HepG2 (cell line): Measurements from ENCODE around the gene FAM222B. TPM values are rescaled to one million over a fixed set of nuclear protein-coding genes. Genes with fewer than 3 reads are reported as not detected.

Experiments used
- MEIS2 ChIP-seq: sonication (generic); formaldehyde crosslinking; IDR thresholded peaks from 2 replicates; pipeline ENCODE4 v1.9.0; 2021; ENCODE audit warnings: mild to moderate bottlenecking, missing genetic modification reagents
- NKX3-1 ChIP-seq: sonication (generic); formaldehyde crosslinking; IDR thresholded peaks from 2 replicates; pipeline ENCODE4 v1.5.0; 2020; ENCODE audit warnings: missing genetic modification reagents
- NR1H2 ChIP-seq: sonication (generic); formaldehyde crosslinking; IDR thresholded peaks from 2 replicates; pipeline ENCODE4 v1.8.1; 2022; ENCODE audit warnings: low read depth, missing genetic modification reagents, borderline replicate concordance
- NR2F2 ChIP-seq: IDR thresholded peaks from 2 replicates; pipeline ENCODE4 v1.6.1; 2012; ENCODE audit warnings: low read depth, inconsistent platforms, borderline replicate concordance
- RORA ChIP-seq: sonication (generic); formaldehyde crosslinking; IDR thresholded peaks from 2 replicates; pipeline ENCODE4 v1.5.0; 2020; ENCODE audit warnings: mild to moderate bottlenecking, missing genetic modification reagents, moderate library complexity
- SOX6 ChIP-seq, 2 experiments: fragments of 450-650 bp in 1 of 2; sonication (generic) in 1 of 2; formaldehyde crosslinking in 1 of 2; IDR thresholded peaks; 2 replicates each; pipeline versions ENCODE4 v1.4.0 to v1.6.1; 2017 to 2020; ENCODE audit warnings: antibody characterized with exemption in 1 of 2, mild to moderate bottlenecking in 1 of 2, missing genetic modification reagents in 1 of 2
- ZNF777 ChIP-seq: sonication (generic); formaldehyde crosslinking; IDR thresholded peaks from 2 replicates; pipeline ENCODE4 v1.4.0; 2020; ENCODE audit warnings: missing genetic modification reagents
- polyA plus RNA-seq, 8 experiments: library from polyadenylated mRNA; depleted of rRNA in 3 of 8; stranded (reverse) in 7 of 8; unstranded in 1 of 8; fragments of >200 nt; fragmentation: Illumina TruSeq in 4 of 8; extraction: Trizol in 4 of 8; gene quantifications; 2 replicates each; pipeline versions ENCODE4 v1.2.1 to v1.2.3, GENCODE V29; 2011 to 2016; ENCODE audit warnings: low read depth in 4 of 8, missing spikeins in 1 of 8, mixed read lengths in 1 of 8; ENCODE audit not compliant: insufficient read depth in 1 of 8
- total RNA-seq, 5 experiments: library from RNA; depleted of rRNA; stranded (reverse); fragments of >200 nt; fragmentation: Illumina TruSeq; extraction: Trizol; gene quantifications; 2 replicates each; pipeline ENCODE4 v1.2.3, GENCODE V29; 2016; ENCODE audit warnings: low read depth in 1 of 5
- TF ChIP-seq, protein P1 (sequence below): sonication (generic); formaldehyde crosslinking; IDR thresholded peaks from 2 replicates; pipeline ENCODE4 v1.4.0; 2020; ENCODE audit warnings: missing genetic modification reagents
- TF ChIP-seq, protein P2 (sequence below): sonication (generic); formaldehyde crosslinking; IDR thresholded peaks from 2 replicates; pipeline ENCODE4 v1.4.0; 2020; ENCODE audit warnings: missing genetic modification reagents
- TF ChIP-seq, protein P3 (sequence below): sonication (generic); formaldehyde crosslinking; IDR thresholded peaks from 2 replicates; pipeline ENCODE4 v1.4.0; 2020; ENCODE audit warnings: missing genetic modification reagents
- TF ChIP-seq, protein P4 (sequence below): sonication (generic); formaldehyde crosslinking; IDR thresholded peaks from 2 replicates; pipeline ENCODE4 v1.8.0; 2022; ENCODE audit warnings: missing genetic modification reagents, mild to moderate bottlenecking, inconsistent platforms, borderline replicate concordance
- TF ChIP-seq, protein P5 (sequence below): sonication (generic); formaldehyde crosslinking; IDR thresholded peaks from 2 replicates; pipeline ENCODE4 v1.8.0; 2022; ENCODE audit warnings: mild to moderate bottlenecking, missing genetic modification reagents, moderate library complexity
- TF ChIP-seq, protein P6 (sequence below): fragments of 450-650 bp; IDR thresholded peaks from 2 replicates; pipeline ENCODE4 v1.6.1; 2016

FAM222B gene
- total and polyA plus RNA-seq, 2 of the 13 experiments (the other 11 are each of a cell fraction or from before 2014, with no cell fraction given): 3.5 to 7.3 TPM

DNA sequence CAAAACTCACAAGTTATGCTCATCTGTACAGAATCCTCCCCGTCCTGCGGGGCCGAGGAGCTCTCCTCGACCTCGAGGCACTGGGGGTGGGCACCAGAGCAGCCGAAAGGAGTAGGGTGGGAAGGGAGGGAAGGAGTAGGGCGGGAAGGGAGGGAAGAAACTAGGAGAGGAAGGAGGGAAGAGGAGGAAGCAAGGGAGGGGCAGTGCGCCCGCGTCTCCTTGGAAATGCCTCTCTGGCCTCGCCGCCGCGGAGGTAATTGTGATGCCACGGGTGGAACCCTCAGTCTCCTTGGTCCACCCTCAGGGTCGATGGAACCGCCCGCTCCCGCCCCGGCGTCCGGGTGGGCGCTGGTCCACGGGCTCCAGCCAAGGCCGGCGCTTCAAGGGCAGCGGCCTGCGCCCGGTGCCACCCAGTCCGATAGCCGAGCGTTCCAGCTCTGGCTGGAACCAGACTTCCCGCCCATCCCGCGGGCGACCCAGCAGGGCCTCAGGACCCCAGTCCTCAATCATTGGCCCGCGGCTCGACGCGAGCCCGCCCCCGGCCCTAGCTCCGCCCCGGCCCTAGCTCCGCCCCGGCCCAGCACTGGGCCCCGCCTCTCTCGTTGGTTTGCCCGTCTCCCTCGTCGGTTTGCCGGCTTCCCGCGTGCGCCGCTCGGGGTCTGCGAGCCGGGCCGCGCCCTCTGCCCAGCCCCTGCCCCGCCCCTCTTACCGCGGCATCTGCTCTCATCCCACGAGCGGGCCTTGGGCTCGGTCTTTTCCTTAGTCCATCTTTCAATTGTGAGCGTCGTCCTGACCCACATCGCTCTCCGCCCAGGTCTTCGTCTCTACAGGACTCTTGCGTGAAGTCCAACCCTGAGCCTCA, 131.5 kb downstream of the FAM222B start (continued):
- TF ChIP-seq SOX6 (IDR thresholded peaks at IDR 0.05) (no peak), SOX6 (CRISPR knock-in tag; IDR thresholded peaks at IDR 0.05) (peak; percentile 50), NR2F2 (no peak; the same call in 1 of the 2 replicates), RORA (CRISPR knock-in tag) (no peak), ZNF777 (CRISPR knock-in tag) (no peak), NKX3-1 (CRISPR knock-in tag) (0 out of 2 replicates have a peak, but pooled peaks have one; percentile 19), MEIS2 (CRISPR knock-in tag) (peak; percentile 50; the same call in 1 of the 2 replicates), NR1H2 (CRISPR knock-in tag) (no peak)
- TF ChIP-seq, protein P1, sequence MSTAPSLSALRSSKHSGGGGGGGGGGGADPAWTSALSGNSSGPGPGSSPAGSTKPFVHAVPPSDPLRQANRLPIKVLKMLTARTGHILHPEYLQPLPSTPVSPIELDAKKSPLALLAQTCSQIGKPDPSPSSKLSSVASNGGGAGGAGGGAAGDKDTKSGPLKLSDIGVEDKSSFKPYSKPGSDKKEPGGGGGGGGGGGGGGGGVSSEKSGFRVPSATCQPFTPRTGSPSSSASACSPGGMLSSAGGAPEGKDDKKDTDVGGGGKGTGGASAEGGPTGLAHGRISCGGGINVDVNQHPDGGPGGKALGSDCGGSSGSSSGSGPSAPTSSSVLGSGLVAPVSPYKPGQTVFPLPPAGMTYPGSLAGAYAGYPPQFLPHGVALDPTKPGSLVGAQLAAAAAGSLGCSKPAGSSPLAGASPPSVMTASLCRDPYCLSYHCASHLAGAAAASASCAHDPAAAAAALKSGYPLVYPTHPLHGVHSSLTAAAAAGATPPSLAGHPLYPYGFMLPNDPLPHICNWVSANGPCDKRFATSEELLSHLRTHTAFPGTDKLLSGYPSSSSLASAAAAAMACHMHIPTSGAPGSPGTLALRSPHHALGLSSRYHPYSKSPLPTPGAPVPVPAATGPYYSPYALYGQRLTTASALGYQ (CRISPR knock-in tag): peak; percentile 58; the same call in 1 of the 2 replicates
- TF ChIP-seq, protein P2, sequence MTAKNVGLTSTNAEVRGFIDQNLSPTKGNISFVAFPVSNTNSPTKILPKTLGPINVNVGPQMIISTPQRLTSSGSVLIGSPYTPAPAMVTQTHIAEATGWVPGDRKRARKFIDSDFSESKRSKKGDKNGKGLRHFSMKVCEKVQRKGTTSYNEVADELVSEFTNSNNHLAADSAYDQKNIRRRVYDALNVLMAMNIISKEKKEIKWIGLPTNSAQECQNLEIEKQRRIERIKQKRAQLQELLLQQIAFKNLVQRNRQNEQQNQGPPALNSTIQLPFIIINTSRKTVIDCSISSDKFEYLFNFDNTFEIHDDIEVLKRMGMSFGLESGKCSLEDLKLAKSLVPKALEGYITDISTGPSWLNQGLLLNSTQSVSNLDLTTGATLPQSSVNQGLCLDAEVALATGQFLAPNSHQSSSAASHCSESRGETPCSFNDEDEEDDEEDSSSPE (CRISPR knock-in tag): peak; percentile 86
- TF ChIP-seq, protein P3, sequence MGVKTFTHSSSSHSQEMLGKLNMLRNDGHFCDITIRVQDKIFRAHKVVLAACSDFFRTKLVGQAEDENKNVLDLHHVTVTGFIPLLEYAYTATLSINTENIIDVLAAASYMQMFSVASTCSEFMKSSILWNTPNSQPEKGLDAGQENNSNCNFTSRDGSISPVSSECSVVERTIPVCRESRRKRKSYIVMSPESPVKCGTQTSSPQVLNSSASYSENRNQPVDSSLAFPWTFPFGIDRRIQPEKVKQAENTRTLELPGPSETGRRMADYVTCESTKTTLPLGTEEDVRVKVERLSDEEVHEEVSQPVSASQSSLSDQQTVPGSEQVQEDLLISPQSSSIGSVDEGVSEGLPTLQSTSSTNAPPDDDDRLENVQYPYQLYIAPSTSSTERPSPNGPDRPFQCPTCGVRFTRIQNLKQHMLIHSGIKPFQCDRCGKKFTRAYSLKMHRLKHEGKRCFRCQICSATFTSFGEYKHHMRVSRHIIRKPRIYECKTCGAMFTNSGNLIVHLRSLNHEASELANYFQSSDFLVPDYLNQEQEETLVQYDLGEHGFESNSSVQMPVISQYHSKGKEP (CRISPR knock-in tag): no peak
- TF ChIP-seq, protein P4, sequence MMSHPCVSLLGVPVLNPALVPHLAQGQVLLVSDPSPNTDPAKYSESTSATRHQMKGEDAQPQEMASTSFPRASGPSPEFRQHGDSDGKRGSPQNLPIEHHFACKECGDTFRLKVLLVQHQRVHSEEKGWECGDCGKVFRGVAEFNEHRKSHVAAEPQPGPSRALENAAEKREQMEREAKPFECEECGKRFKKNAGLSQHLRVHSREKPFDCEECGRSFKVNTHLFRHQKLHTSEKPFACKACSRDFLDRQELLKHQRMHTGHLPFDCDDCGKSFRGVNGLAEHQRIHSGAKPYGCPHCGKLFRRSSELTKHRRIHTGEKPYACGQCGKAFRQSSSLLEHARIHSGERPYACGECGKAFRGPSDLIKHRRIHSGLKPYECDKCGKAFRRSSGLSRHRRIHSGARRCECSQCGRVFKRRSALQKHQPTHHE (CRISPR knock-in tag): no peak
- TF ChIP-seq, protein P5, sequence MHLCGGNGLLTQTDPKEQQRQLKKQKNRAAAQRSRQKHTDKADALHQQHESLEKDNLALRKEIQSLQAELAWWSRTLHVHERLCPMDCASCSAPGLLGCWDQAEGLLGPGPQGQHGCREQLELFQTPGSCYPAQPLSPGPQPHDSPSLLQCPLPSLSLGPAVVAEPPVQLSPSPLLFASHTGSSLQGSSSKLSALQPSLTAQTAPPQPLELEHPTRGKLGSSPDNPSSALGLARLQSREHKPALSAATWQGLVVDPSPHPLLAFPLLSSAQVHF (CRISPR knock-in tag): no peak
- TF ChIP-seq, protein P6, sequence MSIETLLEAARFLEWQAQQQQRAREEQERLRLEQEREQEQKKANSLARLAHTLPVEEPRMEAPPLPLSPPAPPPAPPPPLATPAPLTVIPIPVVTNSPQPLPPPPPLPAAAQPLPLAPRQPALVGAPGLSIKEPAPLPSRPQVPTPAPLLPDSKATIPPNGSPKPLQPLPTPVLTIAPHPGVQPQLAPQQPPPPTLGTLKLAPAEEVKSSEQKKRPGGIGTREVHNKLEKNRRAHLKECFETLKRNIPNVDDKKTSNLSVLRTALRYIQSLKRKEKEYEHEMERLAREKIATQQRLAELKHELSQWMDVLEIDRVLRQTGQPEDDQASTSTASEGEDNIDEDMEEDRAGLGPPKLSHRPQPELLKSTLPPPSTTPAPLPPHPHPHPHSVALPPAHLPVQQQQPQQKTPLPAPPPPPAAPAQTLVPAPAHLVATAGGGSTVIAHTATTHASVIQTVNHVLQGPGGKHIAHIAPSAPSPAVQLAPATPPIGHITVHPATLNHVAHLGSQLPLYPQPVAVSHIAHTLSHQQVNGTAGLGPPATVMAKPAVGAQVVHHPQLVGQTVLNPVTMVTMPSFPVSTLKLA: no peak
